SK-N-SH (cell line): Measurements from ENCODE around the gene FBXO40. TPM values are rescaled to one million over a fixed set of nuclear protein-coding genes. Genes with fewer than 3 reads are reported as not detected.

Experiments used
- CTCF ChIA-PET: fragments of 300-600, 350-600 bp; formaldehyde crosslinking; extraction: SDS; loops from one replicate; lab custom pipeline; 2021; lab: Yijun Ruan, JAX
- POLR2A ChIA-PET: fragments of 350-600 bp; sonication (Branson Sonifier 250); formaldehyde crosslinking; extraction: SDS; loops from one replicate; lab custom pipeline; 2020; ENCODE audit warnings: antibody characterized with exemption, inconsistent platforms; lab: Yijun Ruan, JAX
- DNase-seq: peaks from one replicate; pipeline ENCODE4 v3.0.0; 2012
- H2AFZ ChIP-seq: fragments of 200-600 bp; sonication (generic); 2 replicates; pipeline ENCODE4 v1.8.1; 2016; ENCODE audit warnings: antibody characterized with exemption, mild to moderate bottlenecking, low read depth
- H3F3A ChIP-seq: fragments of 200-600 bp; sonication (generic); replicated peaks from 2 replicates; pipeline ENCODE3; 2016; ENCODE audit warnings: antibody characterized with exemption, mild to moderate bottlenecking; ENCODE audit not compliant: insufficient read depth
- H3K27ac ChIP-seq, 2 experiments: fragments of 200-500 bp in 1 of 2; fragments of 200-600 bp in 1 of 2; sonication (Bioruptor generic) in 1 of 2; sonication (generic), shearing (Covaris generic) in 1 of 2; 2 replicates each; pipeline versions ENCODE4 v1.5.1 to v1.6.1; 2014 to 2016; ENCODE audit warnings: low read depth in 2 of 2, inconsistent platforms in 1 of 2, low read length in 1 of 2, mild to moderate bottlenecking in 1 of 2, mixed read lengths in 1 of 2
- H3K27me3 ChIP-seq: fragments of 200-600 bp; sonication (generic), shearing (Covaris generic); 2 replicates; pipeline ENCODE4 v1.6.1; 2016; ENCODE audit warnings: mixed run types; ENCODE audit not compliant: insufficient read depth
- H3K36me3 ChIP-seq, 2 experiments: fragments of 200-500 bp in 1 of 2; fragments of 200-600 bp in 1 of 2; sonication (Bioruptor generic) in 1 of 2; sonication (generic) in 1 of 2; replicated peaks in 1 of 2; 2 replicates each; pipeline versions ENCODE3 to v1.5.1; 2014 to 2016; ENCODE audit warnings: low read length in 1 of 2, mild to moderate bottlenecking in 1 of 2; ENCODE audit not compliant: insufficient read depth in 2 of 2, control insufficient read depth in 1 of 2
- H3K4me1 ChIP-seq, 2 experiments: fragments of 200-500 bp in 1 of 2; fragments of 200-600 bp in 1 of 2; sonication (Bioruptor generic) in 1 of 2; sonication (generic), shearing (Covaris generic) in 1 of 2; 2 replicates each; pipeline versions ENCODE4 v1.5.1 to v1.6.1; 2014 to 2016; ENCODE audit warnings: low read depth in 1 of 2, low read length in 1 of 2, mixed run types in 1 of 2; ENCODE audit not compliant: insufficient read depth in 2 of 2, control insufficient read depth in 1 of 2
- H3K4me2 ChIP-seq: fragments of 200-600 bp; sonication (generic), shearing (Covaris generic); 2 replicates; pipeline ENCODE4 v1.6.1; 2017; ENCODE audit warnings: mixed run types
- H3K4me3 ChIP-seq, 2 experiments: fragments of 200-500 bp in 1 of 2; fragments of 200-600 bp in 1 of 2; sonication (Bioruptor generic) in 1 of 2; sonication (generic), shearing (Covaris generic) in 1 of 2; 2 replicates each; pipeline versions ENCODE4 v1.5.1 to v1.8.1; 2014 to 2016; ENCODE audit warnings: low read depth in 2 of 2, inconsistent platforms in 1 of 2, low read length in 1 of 2, mild to moderate bottlenecking in 1 of 2, mixed read lengths in 1 of 2, moderate library complexity in 1 of 2
- H3K79me2 ChIP-seq: fragments of 200-600 bp; sonication (generic); 2 replicates; pipeline ENCODE4 v1.8.1; 2017; ENCODE audit warnings: mild to moderate bottlenecking; ENCODE audit not compliant: insufficient read depth
- H3K9ac ChIP-seq: fragments of 200-600 bp; sonication (generic); 2 replicates; pipeline ENCODE4 v1.6.1; 2017; ENCODE audit warnings: mixed run types
- H3K9me2 ChIP-seq: fragments of 200-600 bp; sonication (generic); 2 replicates; pipeline ENCODE4 v1.6.1; 2017; ENCODE audit warnings: mixed run types
- H3K9me3 ChIP-seq: fragments of 200-600 bp; sonication (generic); 2 replicates; pipeline ENCODE4 v1.6.1; 2017; ENCODE audit warnings: mixed run types, mild to moderate bottlenecking, moderate library complexity
- H4K20me1 ChIP-seq: fragments of 200-600 bp; sonication (generic); 2 replicates; pipeline ENCODE4 v1.6.1; 2017; ENCODE audit warnings: mild to moderate bottlenecking, mixed run types; ENCODE audit not compliant: insufficient read depth
- CHD2 ChIP-seq: fragments of 150-350 bp; IDR thresholded peaks from 2 replicates; pipeline ENCODE4 v1.6.1; 2018; ENCODE audit warnings: low read length; ENCODE audit not compliant: partially characterized antibody
- EZH2phosphoT487 ChIP-seq: fragments of 200-600 bp; sonication (generic); IDR thresholded peaks from 2 replicates; pipeline ENCODE4 v1.6.1; 2017; ENCODE audit warnings: low read depth, mixed run types, mild to moderate bottlenecking, antibody characterized with exemption, moderate library complexity, borderline replicate concordance
- FOXJ3 ChIP-seq: sonication (generic); formaldehyde crosslinking; IDR thresholded peaks from 2 replicates; pipeline ENCODE4 v1.5.1; 2020; ENCODE audit warnings: mild to moderate bottlenecking, missing genetic modification reagents
- FOXM1 ChIP-seq: IDR thresholded peaks from 2 replicates; pipeline ENCODE4 v1.4.0; 2012; ENCODE audit warnings: low read depth, mild to moderate bottlenecking
- GABPA ChIP-seq: IDR thresholded peaks from 2 replicates; pipeline ENCODE4 v1.4.0; 2012; ENCODE audit warnings: low read depth, mild to moderate bottlenecking
- JUND ChIP-seq: IDR thresholded peaks from 2 replicates; pipeline ENCODE4 v1.4.0; 2012
- MEF2A ChIP-seq: IDR thresholded peaks from 2 replicates; pipeline ENCODE4 v1.4.0; 2012; ENCODE audit warnings: low read depth, borderline replicate concordance
- POLR2AphosphoS5 ChIP-seq: IDR thresholded peaks from 2 replicates; pipeline ENCODE4 v1.6.1; 2012; ENCODE audit warnings: low read depth, low read length
- SMC3 ChIP-seq: IDR thresholded peaks from 2 replicates; pipeline ENCODE4 v1.6.1; 2012; ENCODE audit warnings: low read depth, low read length, improper control_type of control experiment
- TCF12 ChIP-seq: IDR thresholded peaks from 2 replicates; pipeline ENCODE4 v1.4.0; 2012
- TEAD4 ChIP-seq: IDR thresholded peaks from 2 replicates; pipeline ENCODE4 v1.4.0; 2012; ENCODE audit warnings: mild to moderate bottlenecking, borderline replicate concordance; ENCODE audit not compliant: insufficient read depth
- WGBS: methylation state at CpG from one replicate; pipeline ENCODE4 v1.1.6; 2017; ENCODE audit warnings: low lambda C conversion rate; 5-methylcytosine and 5-hydroxymethylcytosine counted together
- polyA plus RNA-seq, 3 experiments: library from polyadenylated mRNA; depleted of rRNA; stranded (reverse); fragments of >200 nt; gene quantifications; 2 replicates each; pipeline ENCODE4 v1.2.3, GENCODE V29; 2012
- TF ChIP-seq, protein P1 (sequence below): IDR thresholded peaks from 2 replicates; pipeline ENCODE4 v1.6.1; 2012; ENCODE audit warnings: mild to moderate bottlenecking, low read depth, low read length, moderate library complexity
- TF ChIP-seq, protein P2 (sequence below): IDR thresholded peaks from 2 replicates; pipeline ENCODE4 v1.4.0; 2012; ENCODE audit warnings: low read depth, borderline replicate concordance
- TF ChIP-seq, protein P3 (sequence below): IDR thresholded peaks from 2 replicates; pipeline ENCODE4 v1.4.0; 2012; ENCODE audit warnings: low read depth
- TF ChIP-seq, protein P4 (sequence below): IDR thresholded peaks from 2 replicates; pipeline ENCODE4; 2012

The FBXO40 gene
- polyA plus RNA-seq, 1 of the 3 experiments (the other 2 are of a cell fraction), result not detected

DNA sequence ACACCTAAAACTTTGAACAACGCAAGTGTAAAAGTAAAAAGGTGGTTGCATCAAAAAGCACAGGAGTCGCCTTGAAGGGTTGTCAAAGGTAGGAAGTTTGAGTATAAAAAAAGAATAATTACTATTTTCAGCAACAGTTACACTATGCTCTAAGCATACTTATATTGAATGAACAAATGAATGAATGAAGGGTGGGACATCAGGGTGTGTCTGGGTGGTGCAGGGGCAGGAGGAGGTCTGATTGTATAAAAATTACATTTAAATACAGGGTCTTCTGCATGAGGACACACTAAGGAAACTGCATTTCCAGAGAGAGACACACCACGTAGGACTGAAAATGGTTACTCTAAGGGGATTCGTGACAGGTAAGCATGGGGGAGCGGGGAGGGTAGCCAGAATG, 25.5 kb upstream of the FBXO40 start, which contains the start of gene ARGFX:
TSS of gene ARGFX (plus strand) at position 301 of the 400 bp plus-strand sequence. CDS start 2,765 bp downstream, outside the sequence.
- POLR2A ChIA-PET, result no interaction called here

DNA sequence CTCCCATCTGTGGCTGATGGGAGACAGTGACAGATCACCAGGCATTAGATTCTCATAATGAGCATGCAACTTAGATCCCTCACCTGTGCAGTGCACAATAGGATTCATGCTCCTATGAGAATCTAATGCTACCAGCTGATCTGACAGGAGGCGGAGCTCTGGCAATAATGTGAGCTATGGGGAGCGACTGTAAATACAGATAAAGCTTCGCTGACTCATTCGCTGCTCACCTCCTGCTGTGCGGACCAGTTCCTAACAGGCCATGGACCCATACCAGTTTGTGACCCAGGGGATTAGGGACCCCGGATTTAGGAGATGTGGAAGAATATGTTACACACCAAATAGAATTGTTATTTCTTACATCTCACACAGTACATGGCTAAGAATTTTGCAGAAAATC, 18.7 kb upstream of the FBXO40 start:
- Histone ChIP-seq H3K79me2 (no peaks in the 10 kb centered on the region), H3K9me2 (no peaks in the 10 kb centered on the region), H2AFZ (no peak overlapping the region), H3K36me3 (no peaks in the 10 kb centered on the region), H4K20me1 (no peaks in the 10 kb centered on the region), H3K27ac (no peak overlapping the region), H3K4me3 (no peak overlapping the region), H3K4me2 (no peak overlapping the region), H3K27me3 (no peaks in the 10 kb centered on the region), H3K9me3 (no peaks in the 10 kb centered on the region), H3K4me1 (no peaks in the 10 kb centered on the region), H3K9ac (no peak overlapping the region)
- POLR2A ChIA-PET, result no interaction called here
- DNase-seq, result no peak
- CTCF ChIA-PET, result no interaction called here
- WGBS, result 52% methylated on average over 6 of the region's 6 CpGs
- no peak for TF ChIP-seq GABPA
- TF ChIP-seq, protein P1, sequence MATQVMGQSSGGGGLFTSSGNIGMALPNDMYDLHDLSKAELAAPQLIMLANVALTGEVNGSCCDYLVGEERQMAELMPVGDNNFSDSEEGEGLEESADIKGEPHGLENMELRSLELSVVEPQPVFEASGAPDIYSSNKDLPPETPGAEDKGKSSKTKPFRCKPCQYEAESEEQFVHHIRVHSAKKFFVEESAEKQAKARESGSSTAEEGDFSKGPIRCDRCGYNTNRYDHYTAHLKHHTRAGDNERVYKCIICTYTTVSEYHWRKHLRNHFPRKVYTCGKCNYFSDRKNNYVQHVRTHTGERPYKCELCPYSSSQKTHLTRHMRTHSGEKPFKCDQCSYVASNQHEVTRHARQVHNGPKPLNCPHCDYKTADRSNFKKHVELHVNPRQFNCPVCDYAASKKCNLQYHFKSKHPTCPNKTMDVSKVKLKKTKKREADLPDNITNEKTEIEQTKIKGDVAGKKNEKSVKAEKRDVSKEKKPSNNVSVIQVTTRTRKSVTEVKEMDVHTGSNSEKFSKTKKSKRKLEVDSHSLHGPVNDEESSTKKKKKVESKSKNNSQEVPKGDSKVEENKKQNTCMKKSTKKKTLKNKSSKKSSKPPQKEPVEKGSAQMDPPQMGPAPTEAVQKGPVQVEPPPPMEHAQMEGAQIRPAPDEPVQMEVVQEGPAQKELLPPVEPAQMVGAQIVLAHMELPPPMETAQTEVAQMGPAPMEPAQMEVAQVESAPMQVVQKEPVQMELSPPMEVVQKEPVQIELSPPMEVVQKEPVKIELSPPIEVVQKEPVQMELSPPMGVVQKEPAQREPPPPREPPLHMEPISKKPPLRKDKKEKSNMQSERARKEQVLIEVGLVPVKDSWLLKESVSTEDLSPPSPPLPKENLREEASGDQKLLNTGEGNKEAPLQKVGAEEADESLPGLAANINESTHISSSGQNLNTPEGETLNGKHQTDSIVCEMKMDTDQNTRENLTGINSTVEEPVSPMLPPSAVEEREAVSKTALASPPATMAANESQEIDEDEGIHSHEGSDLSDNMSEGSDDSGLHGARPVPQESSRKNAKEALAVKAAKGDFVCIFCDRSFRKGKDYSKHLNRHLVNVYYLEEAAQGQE, result no peak
- no peak for TF ChIP-seq JUND
- TF ChIP-seq, all 33 proteins: peak for 0
- H3F3A ChIP-seq, result no peaks in the 10 kb centered on the region

More for the DNA sequence above, 25.5 kb upstream of the FBXO40 start, which contains the start of gene ARGFX:
- Histone ChIP-seq H3K4me3 (no peak within 1 kb of the TSS), H3K79me2 (no peaks in the 10 kb centered on the region), H3K9me3 (no peaks in the 10 kb centered on the region), H2AFZ (no peak within 1 kb of the TSS), H4K20me1 (no peaks in the 10 kb centered on the region), H3K27me3 (no peaks in the 10 kb centered on the region), H3F3A (no peaks in the 10 kb centered on the region), H3K36me3 (no peaks in the 10 kb centered on the region), H3K9ac (no peak within 1 kb of the TSS), H3K4me2 (no peak within 1 kb of the TSS), H3K27ac (no peak within 1 kb of the TSS), H3K9me2 (no peaks in the 10 kb centered on the region), H3K4me1 (no peaks in the 10 kb centered on the region)
- 74% methylated on average over 5 of the region's 5 CpGs for WGBS
- CTCF ChIA-PET, result no interaction called here
- no peak for DNase-seq
- no peak for TF ChIP-seq FOXM1
- no peak for TF ChIP-seq FOXJ3 (CRISPR knock-in tag)
- TF ChIP-seq, protein P2, sequence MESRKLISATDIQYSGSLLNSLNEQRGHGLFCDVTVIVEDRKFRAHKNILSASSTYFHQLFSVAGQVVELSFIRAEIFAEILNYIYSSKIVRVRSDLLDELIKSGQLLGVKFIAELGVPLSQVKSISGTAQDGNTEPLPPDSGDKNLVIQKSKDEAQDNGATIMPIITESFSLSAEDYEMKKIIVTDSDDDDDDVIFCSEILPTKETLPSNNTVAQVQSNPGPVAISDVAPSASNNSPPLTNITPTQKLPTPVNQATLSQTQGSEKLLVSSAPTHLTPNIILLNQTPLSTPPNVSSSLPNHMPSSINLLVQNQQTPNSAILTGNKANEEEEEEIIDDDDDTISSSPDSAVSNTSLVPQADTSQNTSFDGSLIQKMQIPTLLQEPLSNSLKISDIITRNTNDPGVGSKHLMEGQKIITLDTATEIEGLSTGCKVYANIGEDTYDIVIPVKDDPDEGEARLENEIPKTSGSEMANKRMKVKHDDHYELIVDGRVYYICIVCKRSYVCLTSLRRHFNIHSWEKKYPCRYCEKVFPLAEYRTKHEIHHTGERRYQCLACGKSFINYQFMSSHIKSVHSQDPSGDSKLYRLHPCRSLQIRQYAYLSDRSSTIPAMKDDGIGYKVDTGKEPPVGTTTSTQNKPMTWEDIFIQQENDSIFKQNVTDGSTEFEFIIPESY, result no peak
- TF ChIP-seq MEF2A, result no peak
- TF ChIP-seq, protein P3, sequence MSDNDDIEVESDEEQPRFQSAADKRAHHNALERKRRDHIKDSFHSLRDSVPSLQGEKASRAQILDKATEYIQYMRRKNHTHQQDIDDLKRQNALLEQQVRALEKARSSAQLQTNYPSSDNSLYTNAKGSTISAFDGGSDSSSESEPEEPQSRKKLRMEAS, result no peak
- TF ChIP-seq POLR2AphosphoS5, result no peak
- no peak for TF ChIP-seq CHD2
- no peak for TF ChIP-seq TEAD4
- TF ChIP-seq TCF12, result no peak
- TF ChIP-seq, protein P4, sequence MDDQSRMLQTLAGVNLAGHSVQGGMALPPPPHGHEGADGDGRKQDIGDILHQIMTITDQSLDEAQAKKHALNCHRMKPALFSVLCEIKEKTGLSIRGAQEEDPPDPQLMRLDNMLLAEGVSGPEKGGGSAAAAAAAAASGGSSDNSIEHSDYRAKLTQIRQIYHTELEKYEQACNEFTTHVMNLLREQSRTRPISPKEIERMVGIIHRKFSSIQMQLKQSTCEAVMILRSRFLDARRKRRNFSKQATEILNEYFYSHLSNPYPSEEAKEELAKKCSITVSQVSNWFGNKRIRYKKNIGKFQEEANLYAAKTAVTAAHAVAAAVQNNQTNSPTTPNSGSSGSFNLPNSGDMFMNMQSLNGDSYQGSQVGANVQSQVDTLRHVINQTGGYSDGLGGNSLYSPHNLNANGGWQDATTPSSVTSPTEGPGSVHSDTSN, result no peak
- no peak for TF ChIP-seq SMC3
- TF ChIP-seq EZH2phosphoT487, result no peak
- TF ChIP-seq, all 33 proteins: peak for 0
